ENCODE measurements around the gene HDAC10.

DNA sequence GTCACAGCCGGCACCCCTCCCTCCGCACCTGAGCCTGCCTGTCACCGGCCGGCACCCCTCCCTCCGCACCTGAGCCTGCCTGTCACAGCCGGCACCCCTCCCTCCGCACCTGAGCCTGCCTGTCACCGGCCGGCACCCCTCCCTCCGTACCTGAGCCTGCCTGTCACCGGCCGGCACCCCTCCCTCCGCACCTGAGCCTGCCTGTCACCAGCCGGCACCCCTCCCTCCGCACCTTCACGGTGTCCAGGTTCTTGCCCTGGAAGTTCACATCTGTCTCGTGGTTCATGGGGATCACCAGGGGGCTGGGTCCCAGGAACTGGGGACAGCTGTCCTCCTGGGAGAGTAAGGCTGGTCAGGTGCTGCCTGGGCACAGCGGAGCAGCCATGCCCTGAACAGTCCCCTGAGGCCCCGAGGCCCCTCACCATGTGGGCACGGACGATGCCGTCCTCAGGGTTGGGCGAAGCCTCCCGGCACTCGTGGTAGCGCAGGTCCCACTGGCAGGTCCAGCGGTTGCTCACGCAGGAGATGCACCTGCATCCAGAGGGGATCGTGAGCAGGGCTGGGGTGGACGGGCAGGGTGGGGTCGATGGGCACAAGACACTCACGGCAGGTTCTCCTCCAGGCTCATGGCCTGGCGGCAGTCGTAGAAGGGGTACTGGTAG, 34.6 kb upstream of the HDAC10 start:
- TF ChIP-seq NRF1 (IDR thresholded peaks at IDR 0.05; ENCODE audit: low read depth, low read length) (no peak), EZH2phosphoT487 (IDR thresholded peaks at IDR 0.05; ENCODE audit: borderline replicate concordance, low read depth) (no peak), TCF12 (IDR thresholded peaks at IDR 0.05) (no peak), MXI1 (IDR thresholded peaks at IDR 0.05; ENCODE audit: low read depth, low read length) (no peak), POLR2AphosphoS5 (IDR thresholded peaks at IDR 0.05; ENCODE audit: low read depth, low read length) (no peak), RCOR1 (IDR thresholded peaks at IDR 0.05; ENCODE audit: low read length) (no peak), SIN3A (IDR thresholded peaks at IDR 0.05; ENCODE audit: borderline replicate concordance, low read depth, low read length) (no peak), ELF1 (IDR thresholded peaks at IDR 0.05) (no peak)
- TF ChIP-seq, protein P1, sequence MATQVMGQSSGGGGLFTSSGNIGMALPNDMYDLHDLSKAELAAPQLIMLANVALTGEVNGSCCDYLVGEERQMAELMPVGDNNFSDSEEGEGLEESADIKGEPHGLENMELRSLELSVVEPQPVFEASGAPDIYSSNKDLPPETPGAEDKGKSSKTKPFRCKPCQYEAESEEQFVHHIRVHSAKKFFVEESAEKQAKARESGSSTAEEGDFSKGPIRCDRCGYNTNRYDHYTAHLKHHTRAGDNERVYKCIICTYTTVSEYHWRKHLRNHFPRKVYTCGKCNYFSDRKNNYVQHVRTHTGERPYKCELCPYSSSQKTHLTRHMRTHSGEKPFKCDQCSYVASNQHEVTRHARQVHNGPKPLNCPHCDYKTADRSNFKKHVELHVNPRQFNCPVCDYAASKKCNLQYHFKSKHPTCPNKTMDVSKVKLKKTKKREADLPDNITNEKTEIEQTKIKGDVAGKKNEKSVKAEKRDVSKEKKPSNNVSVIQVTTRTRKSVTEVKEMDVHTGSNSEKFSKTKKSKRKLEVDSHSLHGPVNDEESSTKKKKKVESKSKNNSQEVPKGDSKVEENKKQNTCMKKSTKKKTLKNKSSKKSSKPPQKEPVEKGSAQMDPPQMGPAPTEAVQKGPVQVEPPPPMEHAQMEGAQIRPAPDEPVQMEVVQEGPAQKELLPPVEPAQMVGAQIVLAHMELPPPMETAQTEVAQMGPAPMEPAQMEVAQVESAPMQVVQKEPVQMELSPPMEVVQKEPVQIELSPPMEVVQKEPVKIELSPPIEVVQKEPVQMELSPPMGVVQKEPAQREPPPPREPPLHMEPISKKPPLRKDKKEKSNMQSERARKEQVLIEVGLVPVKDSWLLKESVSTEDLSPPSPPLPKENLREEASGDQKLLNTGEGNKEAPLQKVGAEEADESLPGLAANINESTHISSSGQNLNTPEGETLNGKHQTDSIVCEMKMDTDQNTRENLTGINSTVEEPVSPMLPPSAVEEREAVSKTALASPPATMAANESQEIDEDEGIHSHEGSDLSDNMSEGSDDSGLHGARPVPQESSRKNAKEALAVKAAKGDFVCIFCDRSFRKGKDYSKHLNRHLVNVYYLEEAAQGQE (IDR thresholded peaks at IDR 0.05; ENCODE audit: low read depth, low read length), result no peak
- TF ChIP-seq, protein P2, sequence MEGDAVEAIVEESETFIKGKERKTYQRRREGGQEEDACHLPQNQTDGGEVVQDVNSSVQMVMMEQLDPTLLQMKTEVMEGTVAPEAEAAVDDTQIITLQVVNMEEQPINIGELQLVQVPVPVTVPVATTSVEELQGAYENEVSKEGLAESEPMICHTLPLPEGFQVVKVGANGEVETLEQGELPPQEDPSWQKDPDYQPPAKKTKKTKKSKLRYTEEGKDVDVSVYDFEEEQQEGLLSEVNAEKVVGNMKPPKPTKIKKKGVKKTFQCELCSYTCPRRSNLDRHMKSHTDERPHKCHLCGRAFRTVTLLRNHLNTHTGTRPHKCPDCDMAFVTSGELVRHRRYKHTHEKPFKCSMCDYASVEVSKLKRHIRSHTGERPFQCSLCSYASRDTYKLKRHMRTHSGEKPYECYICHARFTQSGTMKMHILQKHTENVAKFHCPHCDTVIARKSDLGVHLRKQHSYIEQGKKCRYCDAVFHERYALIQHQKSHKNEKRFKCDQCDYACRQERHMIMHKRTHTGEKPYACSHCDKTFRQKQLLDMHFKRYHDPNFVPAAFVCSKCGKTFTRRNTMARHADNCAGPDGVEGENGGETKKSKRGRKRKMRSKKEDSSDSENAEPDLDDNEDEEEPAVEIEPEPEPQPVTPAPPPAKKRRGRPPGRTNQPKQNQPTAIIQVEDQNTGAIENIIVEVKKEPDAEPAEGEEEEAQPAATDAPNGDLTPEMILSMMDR (IDR thresholded peaks at IDR 0.05), result no peak
- TF ChIP-seq, protein P3, sequence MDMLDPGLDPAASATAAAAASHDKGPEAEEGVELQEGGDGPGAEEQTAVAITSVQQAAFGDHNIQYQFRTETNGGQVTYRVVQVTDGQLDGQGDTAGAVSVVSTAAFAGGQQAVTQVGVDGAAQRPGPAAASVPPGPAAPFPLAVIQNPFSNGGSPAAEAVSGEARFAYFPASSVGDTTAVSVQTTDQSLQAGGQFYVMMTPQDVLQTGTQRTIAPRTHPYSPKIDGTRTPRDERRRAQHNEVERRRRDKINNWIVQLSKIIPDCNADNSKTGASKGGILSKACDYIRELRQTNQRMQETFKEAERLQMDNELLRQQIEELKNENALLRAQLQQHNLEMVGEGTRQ (IDR thresholded peaks at IDR 0.05; ENCODE audit: borderline replicate concordance, low read depth, low read length), result no peak
- TF ChIP-seq, protein P4, sequence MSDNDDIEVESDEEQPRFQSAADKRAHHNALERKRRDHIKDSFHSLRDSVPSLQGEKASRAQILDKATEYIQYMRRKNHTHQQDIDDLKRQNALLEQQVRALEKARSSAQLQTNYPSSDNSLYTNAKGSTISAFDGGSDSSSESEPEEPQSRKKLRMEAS (IDR thresholded peaks at IDR 0.05; ENCODE audit: low read depth), result no peak
